Immature natural killer cell (primary cell): Measurements from ENCODE around the gene B9D1. TPM values are rescaled to one million over a fixed set of nuclear protein-coding genes. Genes with fewer than 3 reads are reported as not detected.

Experiments used
- DNase-seq, 3 donors: peaks; one replicate each; pipeline ENCODE4 v3.0.0; 2022; ENCODE audit warnings: mixed read lengths in 1 of 3
- H3K27ac Mint-ChIP-seq, 6 donors: one replicate each; pipeline ENCODE4 v1.8.0; 2020; ENCODE audit warnings: mixed read lengths in 6 of 6, mild to moderate bottlenecking in 5 of 6, inconsistent platforms in 4 of 6, moderate library complexity in 3 of 6
- H3K27me3 Mint-ChIP-seq, 3 donors: one replicate each; pipeline ENCODE4 v1.8.0; 2020 to 2021; ENCODE audit warnings: low read depth in 3 of 3, mild to moderate bottlenecking in 3 of 3, mixed read lengths in 3 of 3, moderate library complexity in 3 of 3, inconsistent platforms in 1 of 3
- H3K36me3 Mint-ChIP-seq, 3 donors: one replicate each; pipeline ENCODE4 v1.8.0; 2020; ENCODE audit warnings: mixed read lengths in 3 of 3, inconsistent platforms in 2 of 3, mild to moderate bottlenecking in 2 of 3
- H3K4me1 Mint-ChIP-seq, 2 donors: one replicate each; pipeline ENCODE4 v1.8.0; 2020; ENCODE audit warnings: inconsistent platforms in 2 of 2, mild to moderate bottlenecking in 2 of 2, mixed read lengths in 2 of 2, moderate library complexity in 1 of 2
- H3K4me3 Mint-ChIP-seq, 5 donors: one replicate each; pipeline ENCODE4 v1.8.0; 2020; ENCODE audit warnings: mild to moderate bottlenecking in 5 of 5, mixed read lengths in 5 of 5, inconsistent platforms in 3 of 5, moderate library complexity in 3 of 5
- H3K9me3 Mint-ChIP-seq, 6 donors: one replicate each; pipeline ENCODE4 v1.8.0; 2020; ENCODE audit warnings: mild to moderate bottlenecking in 6 of 6, mixed read lengths in 6 of 6, inconsistent platforms in 4 of 6, moderate library complexity in 3 of 6
- polyA plus RNA-seq, 3 donors: library from polyadenylated mRNA; unstranded; fragments of 300-500 nt; fragmentation: Illumina TruSeq; gene quantifications; one replicate each; pipeline ENCODE4 v1.2.3, GENCODE V29; 2021

B9D1 gene
- polyA plus RNA-seq, 3 donors from 2014 or later: 2.5 to 4.4 (median 2.5) TPM

DNA sequence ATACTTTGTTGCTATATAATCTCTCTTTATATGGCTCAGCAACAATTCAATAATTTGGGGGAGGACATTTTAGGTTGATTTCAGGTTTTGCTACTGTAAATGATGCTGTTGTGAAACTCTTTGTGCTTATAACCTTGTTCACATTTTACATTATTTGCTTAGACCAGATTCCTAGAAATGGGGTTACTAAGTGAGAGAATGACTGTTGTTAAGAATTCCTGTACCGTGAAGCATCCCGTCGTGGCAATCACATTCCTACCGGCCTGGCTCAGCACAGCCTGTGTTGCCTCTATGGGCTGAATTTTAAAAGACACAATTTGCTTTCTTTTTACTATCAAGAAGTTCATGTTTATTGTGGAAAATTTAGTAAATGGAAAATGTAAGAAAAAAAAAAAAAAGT is 31.4 kb downstream of the B9D1 start:
- no peak for DNase-seq
- no peak overlapping the region for H3K4me3 Mint-ChIP-seq
- H3K27ac Mint-ChIP-seq: no peak overlapping the region
- H3K36me3 Mint-ChIP-seq: no peaks in the 10 kb centered on the region
- H3K27me3 Mint-ChIP-seq: peaks cover 0 to 3% (median 2%) of the 10 kb centered on the region in 3 donors
- peaks cover 0 to 2% (median under 1%) of the 10 kb centered on the region in 6 donors for H3K9me3 Mint-ChIP-seq
- H3K4me1 Mint-ChIP-seq: no peaks in the 10 kb centered on the region

DNA sequence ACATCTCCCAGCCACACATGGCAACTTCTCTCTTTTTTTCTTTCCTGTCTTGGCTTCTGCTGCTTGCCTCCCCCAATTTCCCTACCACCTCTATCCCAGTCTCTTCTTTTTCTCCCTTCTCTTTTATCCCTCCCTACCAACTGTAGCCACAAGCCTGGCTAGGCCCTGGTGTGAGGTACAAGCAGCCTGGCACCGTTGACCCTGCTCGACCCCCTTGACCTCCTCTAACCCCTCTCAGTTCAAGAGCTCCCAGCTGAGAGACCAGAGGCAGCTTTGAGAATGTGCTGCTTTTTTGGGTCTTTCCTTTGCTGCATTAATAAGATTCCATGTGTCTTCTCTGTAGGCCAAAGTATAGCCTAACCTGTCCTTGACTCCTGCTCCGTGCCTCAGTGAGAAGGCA is 32.3 kb downstream of the B9D1 start:
- Mint-ChIP-seq H3K4me3 (no peak overlapping the region), H3K36me3 (peaks cover 0 to 5% (median 3%) of the 10 kb centered on the region in 3 donors), H3K27me3 (peaks cover 0 to 4% (median 0%) of the 10 kb centered on the region in 3 donors), H3K9me3 (peaks cover 0 to 9% (median 6%) of the 10 kb centered on the region in 6 donors), H3K4me1 (no peaks in the 10 kb centered on the region), H3K27ac (no peak overlapping the region)
- DNase-seq: no peak

DNA sequence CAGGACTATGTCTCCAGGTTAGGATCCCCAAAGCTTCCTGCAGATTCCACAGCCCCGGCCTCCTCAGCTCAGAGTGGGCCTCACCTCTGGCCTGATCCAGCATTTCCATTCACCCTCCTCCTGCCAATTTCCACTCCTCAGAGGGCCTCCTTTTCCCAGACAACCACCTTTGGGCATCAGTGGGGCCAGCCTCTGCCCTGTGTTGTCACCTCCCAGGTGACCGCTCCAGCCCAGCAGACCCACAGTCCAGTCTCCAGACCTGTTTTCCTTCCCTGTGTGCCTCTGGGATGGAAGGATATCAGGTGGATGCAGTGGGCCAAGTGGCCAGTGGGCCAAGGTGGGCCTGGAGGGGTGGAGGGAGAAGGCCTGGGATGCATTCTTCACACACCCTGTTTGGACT is 32.7 kb downstream of the B9D1 start:
- H3K9me3 Mint-ChIP-seq: peaks cover 0 to 13% (median 8%) of the 10 kb centered on the region in 6 donors
- H3K36me3 Mint-ChIP-seq: peaks cover 0 to 6% (median 5%) of the 10 kb centered on the region in 3 donors
- peaks cover 0 to 4% (median 0%) of the 10 kb centered on the region in 3 donors for H3K27me3 Mint-ChIP-seq
- no peak for DNase-seq
- no peak overlapping the region for H3K27ac Mint-ChIP-seq
- no peaks in the 10 kb centered on the region for H3K4me1 Mint-ChIP-seq
- no peak overlapping the region for H3K4me3 Mint-ChIP-seq

DNA sequence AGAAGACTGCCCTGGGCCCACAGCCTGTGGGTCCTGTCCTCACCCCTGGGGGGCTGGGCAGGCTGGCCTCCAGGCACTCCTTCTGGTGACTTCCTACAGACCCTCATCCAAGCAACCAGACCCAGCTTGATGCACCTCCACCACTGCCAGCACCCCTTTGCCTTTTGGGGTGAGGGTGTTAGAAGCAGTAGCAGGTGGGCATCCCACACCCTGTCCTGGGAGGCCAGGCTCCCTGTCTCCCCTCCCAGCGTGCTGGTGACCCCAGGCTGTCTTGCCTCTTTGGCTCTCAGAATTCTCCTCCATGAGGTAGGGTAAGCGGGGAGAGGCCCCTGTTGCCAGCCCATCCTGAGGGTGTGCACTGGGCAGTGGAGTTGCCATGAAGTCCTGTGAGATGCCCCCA is 33.4 kb downstream of the B9D1 start:
- no peaks in the 10 kb centered on the region for H3K4me1 Mint-ChIP-seq

DNA sequence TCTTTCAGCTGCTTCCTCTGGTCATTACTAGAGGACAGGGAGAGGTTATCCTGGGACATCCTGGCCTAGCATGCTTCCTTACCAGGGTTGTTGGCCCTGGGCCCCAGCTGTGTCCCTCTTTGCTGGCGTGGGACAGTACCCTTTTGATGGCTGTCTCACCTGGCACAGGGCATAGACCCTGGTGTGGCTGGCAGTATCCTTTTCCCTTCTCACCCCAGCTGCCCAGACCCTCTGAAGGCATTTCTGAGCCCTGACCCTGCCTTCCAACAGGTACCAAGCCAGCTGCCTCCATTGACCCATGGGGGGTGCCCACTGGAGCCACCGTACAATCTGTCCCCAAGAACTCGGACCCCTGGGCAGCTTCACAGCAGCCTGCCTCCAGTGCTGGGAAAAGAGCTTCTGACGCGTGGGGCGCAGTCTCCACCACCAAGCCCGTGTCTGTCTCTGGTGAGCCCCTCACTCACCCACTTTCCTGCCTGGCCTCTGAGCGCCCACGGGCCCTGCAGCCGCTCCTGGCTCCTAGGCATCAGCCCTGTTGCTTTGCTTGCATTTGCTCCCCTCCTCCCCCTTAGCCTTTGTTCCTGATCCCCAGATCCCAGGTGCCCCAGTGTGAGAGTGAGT is 34.0 kb downstream of the B9D1 start:
- no peaks in the 10 kb centered on the region for H3K4me1 Mint-ChIP-seq
- H3K27me3 Mint-ChIP-seq: peaks cover 0 to 4% (median 0%) of the 10 kb centered on the region in 3 donors
- DNase-seq: no peak
- peaks cover 2 to 17% (median 8%) of the 10 kb centered on the region in 6 donors for H3K9me3 Mint-ChIP-seq
- peaks cover 0 to 8% (median 5%) of the 10 kb centered on the region in 3 donors for H3K36me3 Mint-ChIP-seq
- no peak overlapping the region for H3K4me3 Mint-ChIP-seq
- no peak overlapping the region for H3K27ac Mint-ChIP-seq

More for the DNA sequence above, 33.4 kb downstream of the B9D1 start:
- no peak for DNase-seq
- Mint-ChIP-seq H3K36me3 (peaks cover 0 to 8% (median 5%) of the 10 kb centered on the region in 3 donors), H3K4me3 (no peak overlapping the region), H3K9me3 (peaks cover 2 to 17% (median 8%) of the 10 kb centered on the region in 6 donors), H3K27ac (no peak overlapping the region), H3K27me3 (peaks cover 0 to 4% (median 0%) of the 10 kb centered on the region in 3 donors)

DNA sequence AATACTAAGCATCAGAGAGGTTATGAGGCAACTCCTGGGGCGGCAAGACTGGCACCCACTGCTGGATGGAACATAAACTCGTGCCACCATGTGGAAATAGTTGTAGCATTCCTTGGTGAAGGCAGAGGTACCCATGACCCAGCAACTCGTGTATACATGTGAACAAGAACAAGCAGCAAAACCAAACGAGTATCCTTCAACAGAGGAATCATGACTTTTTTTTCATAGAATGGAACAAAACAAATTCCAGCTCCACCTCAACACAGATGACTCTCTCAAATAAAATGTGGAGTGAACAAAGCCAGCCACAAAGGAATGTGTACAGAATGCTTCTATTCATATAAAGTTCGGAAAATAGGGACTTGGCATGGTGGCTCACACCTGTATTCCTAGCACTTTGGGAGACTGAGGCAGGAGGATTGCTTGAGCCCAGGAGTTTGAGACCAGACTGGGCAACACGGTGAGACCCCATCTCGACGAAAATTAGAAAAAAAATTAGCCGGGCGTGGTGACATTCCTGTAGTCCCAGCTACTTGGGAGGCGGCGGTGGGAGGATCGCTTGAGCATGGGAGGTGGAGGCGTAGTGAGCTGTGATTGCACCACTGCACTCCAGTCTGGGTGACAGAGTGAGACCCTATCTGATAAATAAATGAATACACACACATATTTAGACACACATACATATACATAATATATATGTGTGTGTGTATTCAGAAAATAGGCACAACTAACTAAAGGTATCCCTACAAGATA is 35.3 kb downstream of the B9D1 start:
- Mint-ChIP-seq H3K27me3 (peaks cover 0 to 4% (median 0%) of the 10 kb centered on the region in 3 donors), H3K4me3 (no peak overlapping the region)
- no peak for DNase-seq

DNA sequence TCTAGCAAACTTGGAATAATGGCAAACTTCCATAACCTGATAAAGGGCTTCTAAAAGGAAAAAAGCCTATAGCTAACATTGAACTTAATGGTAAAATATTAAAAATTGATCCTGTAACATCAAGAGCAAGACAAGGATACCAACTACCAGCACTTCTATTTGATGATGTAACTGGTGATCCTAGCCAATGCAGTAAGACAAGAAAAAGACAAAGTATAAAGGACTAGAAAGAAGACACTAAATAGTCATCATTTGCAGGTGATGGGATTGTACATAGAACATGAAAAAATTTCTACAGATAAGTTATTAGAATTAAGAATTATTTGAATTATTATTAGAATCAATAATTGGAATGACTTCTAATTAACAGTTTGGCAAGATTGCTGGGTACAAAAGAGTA is 37.0 kb downstream of the B9D1 start:
- H3K4me3 Mint-ChIP-seq: no peak overlapping the region
- no peaks in the 10 kb centered on the region for H3K4me1 Mint-ChIP-seq
- H3K9me3 Mint-ChIP-seq: peaks cover 2 to 17% (median 8%) of the 10 kb centered on the region in 6 donors
- H3K36me3 Mint-ChIP-seq: peaks cover 3 to 8% (median 5%) of the 10 kb centered on the region in 3 donors
- no peak overlapping the region for H3K27ac Mint-ChIP-seq
- no peak for DNase-seq
- H3K27me3 Mint-ChIP-seq: peaks cover 0 to 6% (median 4%) of the 10 kb centered on the region in 3 donors

More for the DNA sequence above, 35.3 kb downstream of the B9D1 start:
- no peaks in the 10 kb centered on the region for H3K4me1 Mint-ChIP-seq
- H3K9me3 Mint-ChIP-seq: peaks cover 2 to 17% (median 8%) of the 10 kb centered on the region in 6 donors
- H3K36me3 Mint-ChIP-seq: peaks cover 3 to 8% (median 5%) of the 10 kb centered on the region in 3 donors
- H3K27ac Mint-ChIP-seq: no peak overlapping the region

DNA sequence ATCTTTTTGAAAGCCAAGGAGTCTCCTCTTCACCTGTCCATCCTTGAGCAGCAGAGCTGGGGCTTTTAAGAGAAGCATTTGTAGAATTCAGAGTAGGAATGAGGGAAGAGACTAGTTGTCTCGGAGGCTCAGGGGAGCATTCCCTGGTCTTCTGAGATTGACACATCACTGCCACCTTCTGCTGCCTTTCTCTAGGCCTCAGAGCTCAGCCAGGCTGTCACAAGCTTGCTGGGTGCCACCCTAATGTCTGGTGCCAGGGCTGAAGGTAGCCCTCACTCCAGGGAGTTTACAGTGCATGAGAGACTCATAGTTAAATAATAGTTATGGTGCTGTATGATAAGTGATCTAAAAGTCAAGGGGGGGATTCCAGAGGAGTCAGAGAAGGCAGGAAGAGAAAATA is 39.7 kb downstream of the B9D1 start:
- Mint-ChIP-seq H3K27me3 (peaks cover 0 to 6% (median 4%) of the 10 kb centered on the region in 3 donors), H3K27ac (no peak overlapping the region), H3K4me1 (no peaks in the 10 kb centered on the region), H3K9me3 (peaks cover 2 to 17% (median 8%) of the 10 kb centered on the region in 6 donors), H3K36me3 (peaks cover 3 to 8% (median 5%) of the 10 kb centered on the region in 3 donors), H3K4me3 (no peak overlapping the region)
- no peak for DNase-seq

DNA sequence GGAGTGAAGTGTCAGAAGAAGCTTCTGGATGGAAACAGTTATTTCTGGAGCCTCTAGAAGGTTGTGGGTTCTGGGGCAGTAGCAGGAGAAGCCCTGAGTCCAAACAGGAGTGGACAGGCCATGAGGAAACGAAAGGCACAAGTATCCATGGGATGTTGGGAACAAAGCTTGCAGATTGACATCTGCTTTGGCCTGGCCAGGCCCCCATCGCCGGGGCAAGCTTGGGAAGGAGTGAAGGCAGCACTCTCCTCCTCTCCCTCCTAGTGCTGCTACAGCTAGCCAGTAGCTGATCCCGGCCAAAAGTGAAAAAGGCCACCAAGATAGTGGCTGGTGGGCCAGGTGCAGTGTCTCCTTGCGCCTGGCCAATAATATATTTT is 40.4 kb downstream of the B9D1 start:
- no peak for DNase-seq
- no peak overlapping the region for H3K27ac Mint-ChIP-seq
- H3K4me3 Mint-ChIP-seq: no peak overlapping the region
- no peaks in the 10 kb centered on the region for H3K4me1 Mint-ChIP-seq
- peaks cover 2 to 17% (median 8%) of the 10 kb centered on the region in 6 donors for H3K9me3 Mint-ChIP-seq
- H3K36me3 Mint-ChIP-seq: peaks cover 3 to 8% (median 5%) of the 10 kb centered on the region in 3 donors
- peaks cover 0 to 6% (median 4%) of the 10 kb centered on the region in 3 donors for H3K27me3 Mint-ChIP-seq

DNA sequence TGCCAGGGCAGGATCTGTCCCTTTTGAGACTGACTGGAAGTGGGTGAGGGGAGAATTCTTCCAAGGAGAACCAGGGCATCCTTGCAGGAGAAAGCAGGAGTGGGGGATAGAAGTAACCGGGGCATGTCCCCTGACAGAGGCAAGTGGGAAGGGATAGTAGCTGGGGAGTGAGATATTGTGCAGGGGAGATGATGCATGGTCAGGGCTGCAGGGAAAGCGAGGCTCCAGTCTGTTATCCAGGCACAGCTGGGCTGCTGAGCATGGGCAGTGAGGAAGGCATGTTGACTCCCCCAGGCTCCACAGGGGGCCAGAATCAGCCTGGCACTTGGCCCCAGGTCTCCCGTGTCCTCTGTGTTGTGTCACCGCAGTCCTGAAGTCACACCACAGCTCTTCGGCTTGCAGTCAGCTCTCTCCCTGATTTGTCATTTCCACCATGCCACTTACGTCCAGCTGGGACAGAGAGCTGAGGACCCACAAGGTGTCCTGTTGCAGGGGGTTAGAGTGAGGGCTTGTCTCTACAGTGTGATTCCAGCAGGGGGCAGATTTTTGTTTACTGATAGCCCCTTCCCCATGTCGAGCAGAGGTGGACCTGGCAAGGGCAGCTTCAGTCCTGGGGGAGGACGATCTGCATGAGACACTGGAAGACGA is 40.9 kb downstream of the B9D1 start:
- Mint-ChIP-seq H3K9me3 (peaks cover 2 to 17% (median 8%) of the 10 kb centered on the region in 6 donors), H3K27ac (no peak overlapping the region), H3K36me3 (peaks cover 3 to 8% (median 5%) of the 10 kb centered on the region in 3 donors), H3K4me1 (no peaks in the 10 kb centered on the region), H3K4me3 (no peak overlapping the region), H3K27me3 (peaks cover 0 to 7% (median 6%) of the 10 kb centered on the region in 3 donors)
- DNase-seq: no peak

DNA sequence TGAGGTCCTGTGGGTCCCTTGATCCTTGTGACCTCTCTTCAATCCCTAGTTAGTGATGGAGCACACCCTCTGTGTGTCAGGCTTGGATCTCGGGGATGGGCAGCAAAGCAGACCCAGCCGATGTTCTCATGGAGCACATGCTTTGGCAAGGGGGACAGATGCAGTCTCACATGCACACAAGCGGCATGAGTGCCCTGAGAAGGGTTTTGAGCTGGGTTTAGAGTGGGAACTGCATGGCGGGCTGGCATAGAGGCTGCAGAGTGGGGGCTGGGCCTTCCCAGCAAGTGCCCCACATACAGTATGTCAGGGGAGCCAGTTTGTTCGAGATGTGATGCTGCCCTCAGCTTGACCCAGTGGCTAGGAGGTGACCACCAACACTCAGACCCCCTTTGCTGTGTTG is 41.6 kb downstream of the B9D1 start:
- Mint-ChIP-seq H3K9me3 (peaks cover 2 to 14% (median 6%) of the 10 kb centered on the region in 6 donors), H3K27ac (no peak overlapping the region), H3K4me3 (no peak overlapping the region), H3K27me3 (peaks cover 0 to 7% (median 6%) of the 10 kb centered on the region in 3 donors), H3K36me3 (peaks cover 3 to 8% (median 3%) of the 10 kb centered on the region in 3 donors), H3K4me1 (no peaks in the 10 kb centered on the region)
- DNase-seq: no peak

DNA sequence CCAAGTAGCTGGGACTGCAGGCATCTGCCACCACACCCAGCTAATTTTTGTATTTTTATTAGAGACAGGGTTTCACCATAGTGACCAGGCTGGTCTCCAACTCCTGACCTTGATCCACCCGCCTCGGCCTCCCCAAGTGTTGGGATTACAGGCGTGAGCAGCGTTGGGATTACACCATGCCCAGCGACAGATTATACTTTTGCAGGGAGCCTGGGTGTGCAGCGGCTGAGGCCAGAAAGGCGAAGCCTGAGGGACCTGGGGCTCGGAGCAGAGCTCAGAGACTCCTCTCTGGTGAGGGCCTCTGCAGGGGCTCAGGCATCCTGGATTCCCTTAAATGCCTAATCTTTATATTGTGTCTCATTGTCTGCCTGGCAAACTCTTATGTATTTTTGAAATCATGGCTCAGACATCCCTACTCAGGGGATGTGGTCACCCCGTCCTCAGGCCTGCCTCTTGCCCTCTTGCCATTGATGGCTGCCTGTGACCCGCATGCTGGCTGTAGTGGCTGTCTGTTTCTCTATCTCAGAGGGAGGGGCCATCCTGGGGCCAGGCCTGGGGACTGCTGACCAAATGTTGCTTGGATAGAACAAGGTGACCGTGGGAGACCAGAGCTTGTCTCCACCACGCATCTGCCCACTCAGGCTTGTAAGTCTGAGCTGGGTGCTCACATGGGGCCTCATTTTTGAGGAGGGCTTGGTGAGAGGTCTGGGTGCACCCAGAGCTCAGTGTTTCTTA is 42.6 kb downstream of the B9D1 start:
- Mint-ChIP-seq H3K27ac (no peak overlapping the region), H3K9me3 (peaks cover 0 to 4% (median under 1%) of the 10 kb centered on the region in 6 donors), H3K4me3 (no peak overlapping the region), H3K36me3 (peaks cover 0 to 3% (median 3%) of the 10 kb centered on the region in 3 donors), H3K4me1 (no peaks in the 10 kb centered on the region), H3K27me3 (peaks cover 0 to 7% (median 4%) of the 10 kb centered on the region in 3 donors)
- no peak for DNase-seq

DNA sequence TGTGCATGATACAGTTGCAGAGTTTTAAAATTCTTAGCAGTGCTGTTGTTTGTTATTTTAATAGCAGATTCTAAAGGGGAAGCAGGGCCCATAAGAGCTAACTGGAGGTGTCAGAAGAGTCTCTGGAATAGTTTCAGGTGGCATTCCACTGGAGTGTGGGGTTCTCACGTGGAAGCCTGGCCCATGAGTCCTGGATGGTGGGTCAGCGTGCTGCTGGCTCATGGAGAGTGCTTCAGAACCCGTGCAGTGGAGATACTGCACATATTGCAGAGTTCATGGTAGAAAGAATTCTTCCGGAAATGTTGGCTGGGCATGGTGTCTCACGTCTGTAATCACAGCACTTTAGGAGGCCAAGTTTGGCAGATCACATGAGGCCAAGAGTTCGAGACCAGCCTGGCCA is 43.9 kb downstream of the B9D1 start:
- H3K36me3 Mint-ChIP-seq: peaks cover 0 to 6% (median 0%) of the 10 kb centered on the region in 3 donors
- no peaks in the 10 kb centered on the region for H3K4me1 Mint-ChIP-seq
- H3K4me3 Mint-ChIP-seq: no peak overlapping the region
- no peak for DNase-seq
- H3K27ac Mint-ChIP-seq: no peak overlapping the region
- no peaks in the 10 kb centered on the region for H3K9me3 Mint-ChIP-seq
- peaks cover 0 to 7% (median 4%) of the 10 kb centered on the region in 3 donors for H3K27me3 Mint-ChIP-seq
